HEK293 (cell line): ENCODE results near the gene MAGI2.

ENCODE experiments used
- CTCF ChIP-seq: fragments of 450-650 bp; formaldehyde crosslinking; IDR thresholded peaks from 2 replicates; pipeline ENCODE4 v1.5.1; 2016; ENCODE audit warnings: missing biosample characterization, missing genetic modification characterization
- IKZF3 ChIP-seq: fragments of 450-650 bp; IDR thresholded peaks from 2 replicates; pipeline ENCODE4 v1.5.0; 2018; ENCODE audit warnings: missing biosample characterization, mild to moderate bottlenecking, missing genetic modification characterization, moderate library complexity
- OSR2 ChIP-seq: fragments of 450-650 bp; formaldehyde crosslinking; IDR thresholded peaks from 2 replicates; pipeline ENCODE4 v1.5.1; 2016; ENCODE audit warnings: missing biosample characterization, missing genetic modification characterization
- OVOL3 ChIP-seq: fragments of 450-650 bp; formaldehyde crosslinking; IDR thresholded peaks from 2 replicates; pipeline ENCODE4 v1.5.1; 2016; ENCODE audit warnings: missing biosample characterization, missing genetic modification characterization
- REST ChIP-seq: fragments of 450-650 bp; formaldehyde crosslinking; IDR thresholded peaks from 2 replicates; pipeline ENCODE4 v1.5.1; 2016; ENCODE audit warnings: missing biosample characterization, missing genetic modification characterization
- SALL2 ChIP-seq: fragments of 450-650 bp; formaldehyde crosslinking; IDR thresholded peaks from 2 replicates; pipeline ENCODE4 v1.5.0; 2017; ENCODE audit warnings: missing biosample characterization, mild to moderate bottlenecking, missing genetic modification characterization, borderline replicate concordance
- SCRT2 ChIP-seq: fragments of 450-650 bp; formaldehyde crosslinking; IDR thresholded peaks from 2 replicates; pipeline ENCODE4 v1.5.1; 2016; ENCODE audit warnings: missing biosample characterization, missing genetic modification characterization
- TCF7L2 ChIP-seq: IDR thresholded peaks from 2 replicates; pipeline ENCODE4 v1.6.1; 2011; ENCODE audit warnings: low read depth, mild to moderate bottlenecking, inconsistent platforms, low read length, moderate library complexity, borderline replicate concordance
- ZNF341 ChIP-seq: fragments of 450-650 bp; formaldehyde crosslinking; IDR thresholded peaks from 2 replicates; pipeline ENCODE4; 2016; ENCODE audit warnings: low read depth, missing biosample characterization, missing genetic modification characterization
- ZXDB ChIP-seq: fragments of 450-650 bp; formaldehyde crosslinking; IDR thresholded peaks from 2 replicates; pipeline ENCODE4 v1.5.1; 2016; ENCODE audit warnings: missing biosample characterization, missing genetic modification characterization
- TF ChIP-seq, protein P1 (sequence below): fragments of 450-650 bp; formaldehyde crosslinking; IDR thresholded peaks from 2 replicates; pipeline ENCODE4 v1.5.1; 2016; ENCODE audit warnings: missing biosample characterization, missing genetic modification characterization, borderline replicate concordance
- TF ChIP-seq, protein P2 (sequence below): IDR thresholded peaks from 2 replicates; pipeline ENCODE4 v1.6.1; 2011; ENCODE audit warnings: mild to moderate bottlenecking, low read depth, low read length, borderline replicate concordance

GRCh38 chr7:78329001-78329655, 1124.3 kb downstream of the MAGI2 start:
- TF ChIP-seq CTCF (tag by site-specific recombination) = no peak
- no peak for TF ChIP-seq OSR2 (tag by site-specific recombination)
- no peak for TF ChIP-seq OVOL3 (tag by site-specific recombination)
- TF ChIP-seq ZNF341 (tag by site-specific recombination) = no peak
- no peak for TF ChIP-seq SCRT2 (tag by site-specific recombination)
- TF ChIP-seq SALL2 (tag by site-specific recombination) = no peak
- TF ChIP-seq REST (tag by site-specific recombination) = no peak
- TF ChIP-seq IKZF3 (tag by site-specific recombination) = no peak
- TF ChIP-seq, protein P1, sequence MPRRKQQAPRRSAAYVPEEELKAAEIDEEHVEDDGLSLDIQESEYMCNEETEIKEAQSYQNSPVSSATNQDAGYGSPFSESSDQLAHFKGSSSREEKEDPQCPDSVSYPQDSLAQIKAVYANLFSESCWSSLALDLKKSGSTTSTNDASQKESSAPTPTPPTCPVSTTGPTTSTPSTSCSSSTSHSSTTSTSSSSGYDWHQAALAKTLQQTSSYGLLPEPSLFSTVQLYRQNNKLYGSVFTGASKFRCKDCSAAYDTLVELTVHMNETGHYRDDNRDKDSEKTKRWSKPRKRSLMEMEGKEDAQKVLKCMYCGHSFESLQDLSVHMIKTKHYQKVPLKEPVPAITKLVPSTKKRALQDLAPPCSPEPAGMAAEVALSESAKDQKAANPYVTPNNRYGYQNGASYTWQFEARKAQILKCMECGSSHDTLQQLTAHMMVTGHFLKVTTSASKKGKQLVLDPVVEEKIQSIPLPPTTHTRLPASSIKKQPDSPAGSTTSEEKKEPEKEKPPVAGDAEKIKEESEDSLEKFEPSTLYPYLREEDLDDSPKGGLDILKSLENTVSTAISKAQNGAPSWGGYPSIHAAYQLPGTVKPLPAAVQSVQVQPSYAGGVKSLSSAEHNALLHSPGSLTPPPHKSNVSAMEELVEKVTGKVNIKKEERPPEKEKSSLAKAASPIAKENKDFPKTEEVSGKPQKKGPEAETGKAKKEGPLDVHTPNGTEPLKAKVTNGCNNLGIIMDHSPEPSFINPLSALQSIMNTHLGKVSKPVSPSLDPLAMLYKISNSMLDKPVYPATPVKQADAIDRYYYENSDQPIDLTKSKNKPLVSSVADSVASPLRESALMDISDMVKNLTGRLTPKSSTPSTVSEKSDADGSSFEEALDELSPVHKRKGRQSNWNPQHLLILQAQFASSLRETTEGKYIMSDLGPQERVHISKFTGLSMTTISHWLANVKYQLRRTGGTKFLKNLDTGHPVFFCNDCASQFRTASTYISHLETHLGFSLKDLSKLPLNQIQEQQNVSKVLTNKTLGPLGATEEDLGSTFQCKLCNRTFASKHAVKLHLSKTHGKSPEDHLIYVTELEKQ (tag by site-specific recombination) = no peak
- no peak for TF ChIP-seq TCF7L2
- no peak for TF ChIP-seq ZXDB (tag by site-specific recombination)
- TF ChIP-seq, protein P2, sequence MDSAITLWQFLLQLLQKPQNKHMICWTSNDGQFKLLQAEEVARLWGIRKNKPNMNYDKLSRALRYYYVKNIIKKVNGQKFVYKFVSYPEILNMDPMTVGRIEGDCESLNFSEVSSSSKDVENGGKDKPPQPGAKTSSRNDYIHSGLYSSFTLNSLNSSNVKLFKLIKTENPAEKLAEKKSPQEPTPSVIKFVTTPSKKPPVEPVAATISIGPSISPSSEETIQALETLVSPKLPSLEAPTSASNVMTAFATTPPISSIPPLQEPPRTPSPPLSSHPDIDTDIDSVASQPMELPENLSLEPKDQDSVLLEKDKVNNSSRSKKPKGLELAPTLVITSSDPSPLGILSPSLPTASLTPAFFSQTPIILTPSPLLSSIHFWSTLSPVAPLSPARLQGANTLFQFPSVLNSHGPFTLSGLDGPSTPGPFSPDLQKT = no peak
